ENCODE measurements around the gene RTN4RL1. TPM values are rescaled to one million over a fixed set of nuclear protein-coding genes. Genes with fewer than 3 reads are reported as not detected.

The RTN4RL1 gene
- total and polyA plus RNA-seq, 2 of the 13 experiments (the other 11 are each of a cell fraction or from before 2014, with no cell fraction given) = 0.01 TPM; not detected in 1

DNA sequence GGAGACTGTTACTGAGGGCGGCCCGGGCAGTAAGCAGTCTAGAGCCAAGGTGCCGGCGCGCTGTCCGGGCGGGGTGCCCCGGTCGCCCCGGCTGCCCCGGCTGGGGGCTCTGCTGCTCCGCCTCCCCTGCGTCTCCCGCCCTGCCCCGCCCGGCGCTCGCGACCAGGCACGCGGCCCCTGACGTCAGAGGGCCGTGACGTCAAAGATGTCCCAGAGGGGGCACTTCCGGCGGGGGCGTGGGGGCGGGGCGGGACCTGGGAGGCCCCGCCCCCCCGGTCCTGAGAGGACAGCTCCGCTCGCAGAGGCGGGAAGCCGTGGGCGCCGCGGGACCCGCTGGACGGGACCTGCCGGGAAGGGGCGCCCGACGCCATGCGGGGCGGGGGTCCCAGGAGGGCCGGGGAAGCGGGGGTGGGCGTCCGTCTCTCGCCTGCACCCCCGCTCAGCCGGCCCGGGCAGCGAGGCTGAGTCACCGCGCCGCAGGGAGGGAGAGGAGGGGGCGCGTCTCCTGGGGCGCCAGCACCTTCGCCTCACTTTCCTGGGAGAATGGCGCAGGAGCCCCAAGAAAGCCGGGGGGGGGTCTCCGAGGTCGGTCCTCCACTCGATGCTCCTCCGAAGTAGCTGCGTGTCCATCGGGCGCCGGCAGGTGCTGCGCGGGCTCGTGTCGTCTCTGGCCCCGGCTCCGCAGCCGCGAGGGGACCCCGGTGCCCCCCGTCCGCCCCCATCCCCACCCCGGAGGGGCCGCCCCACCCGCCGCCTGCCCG is 25.3 kb upstream of the RTN4RL1 start (continued):
- TF ChIP-seq, protein P1, sequence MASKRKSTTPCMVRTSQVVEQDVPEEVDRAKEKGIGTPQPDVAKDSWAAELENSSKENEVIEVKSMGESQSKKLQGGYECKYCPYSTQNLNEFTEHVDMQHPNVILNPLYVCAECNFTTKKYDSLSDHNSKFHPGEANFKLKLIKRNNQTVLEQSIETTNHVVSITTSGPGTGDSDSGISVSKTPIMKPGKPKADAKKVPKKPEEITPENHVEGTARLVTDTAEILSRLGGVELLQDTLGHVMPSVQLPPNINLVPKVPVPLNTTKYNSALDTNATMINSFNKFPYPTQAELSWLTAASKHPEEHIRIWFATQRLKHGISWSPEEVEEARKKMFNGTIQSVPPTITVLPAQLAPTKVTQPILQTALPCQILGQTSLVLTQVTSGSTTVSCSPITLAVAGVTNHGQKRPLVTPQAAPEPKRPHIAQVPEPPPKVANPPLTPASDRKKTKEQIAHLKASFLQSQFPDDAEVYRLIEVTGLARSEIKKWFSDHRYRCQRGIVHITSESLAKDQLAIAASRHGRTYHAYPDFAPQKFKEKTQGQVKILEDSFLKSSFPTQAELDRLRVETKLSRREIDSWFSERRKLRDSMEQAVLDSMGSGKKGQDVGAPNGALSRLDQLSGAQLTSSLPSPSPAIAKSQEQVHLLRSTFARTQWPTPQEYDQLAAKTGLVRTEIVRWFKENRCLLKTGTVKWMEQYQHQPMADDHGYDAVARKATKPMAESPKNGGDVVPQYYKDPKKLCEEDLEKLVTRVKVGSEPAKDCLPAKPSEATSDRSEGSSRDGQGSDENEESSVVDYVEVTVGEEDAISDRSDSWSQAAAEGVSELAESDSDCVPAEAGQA (IDR thresholded peaks at IDR 0.05; ENCODE audit: low read depth) = peak; percentile 77
- TF ChIP-seq, protein P1 (CRISPR knock-in tag; IDR thresholded peaks at IDR 0.05; ENCODE audit: borderline replicate concordance) = no peak
- TF ChIP-seq POLR2AphosphoS2 (IDR thresholded peaks at IDR 0.05; ENCODE audit: low read depth, low read length) (no peak), SETDB1 (CRISPR knock-in tag; IDR thresholded peaks at IDR 0.05; ENCODE audit: borderline replicate concordance) (no peak), HMG20B (CRISPR knock-in tag; conservative IDR thresholded peaks at IDR 0.05) (no peak), PHF20 (CRISPR knock-in tag; IDR thresholded peaks at IDR 0.05) (no peak)
- TF ChIP-seq, protein P2, sequence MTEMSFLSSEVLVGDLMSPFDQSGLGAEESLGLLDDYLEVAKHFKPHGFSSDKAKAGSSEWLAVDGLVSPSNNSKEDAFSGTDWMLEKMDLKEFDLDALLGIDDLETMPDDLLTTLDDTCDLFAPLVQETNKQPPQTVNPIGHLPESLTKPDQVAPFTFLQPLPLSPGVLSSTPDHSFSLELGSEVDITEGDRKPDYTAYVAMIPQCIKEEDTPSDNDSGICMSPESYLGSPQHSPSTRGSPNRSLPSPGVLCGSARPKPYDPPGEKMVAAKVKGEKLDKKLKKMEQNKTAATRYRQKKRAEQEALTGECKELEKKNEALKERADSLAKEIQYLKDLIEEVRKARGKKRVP (CRISPR knock-in tag; IDR thresholded peaks at IDR 0.05) = no peak

Data from HepG2 (cell line).